GM21786 (cell line): ENCODE measurements around the gene SH3D19.
A peak's percentile ranks its signal among the peaks of the same experiment; 100 is the strongest.

Experiments used
- ATAC-seq: cut with Tn5 transposase; IDR thresholded peaks from one replicate; pipeline ENCODE4 v1.9.1; 2021; ENCODE audit not compliant: unreplicated experiment

The SH3D19 gene

GRCh38 chr4:151325111-151325948 lies at the start of gene SH3D19:
Gene SH3D19 (minus strand): TSS chr4:151325605. CDS start chr4:151325352, 253 bp downstream.
- no peak for ATAC-seq

GRCh38 chr4:151362404-151363164 lies 37.2 kb upstream of the SH3D19 start:
- ATAC-seq: peak; percentile 98

DNA sequence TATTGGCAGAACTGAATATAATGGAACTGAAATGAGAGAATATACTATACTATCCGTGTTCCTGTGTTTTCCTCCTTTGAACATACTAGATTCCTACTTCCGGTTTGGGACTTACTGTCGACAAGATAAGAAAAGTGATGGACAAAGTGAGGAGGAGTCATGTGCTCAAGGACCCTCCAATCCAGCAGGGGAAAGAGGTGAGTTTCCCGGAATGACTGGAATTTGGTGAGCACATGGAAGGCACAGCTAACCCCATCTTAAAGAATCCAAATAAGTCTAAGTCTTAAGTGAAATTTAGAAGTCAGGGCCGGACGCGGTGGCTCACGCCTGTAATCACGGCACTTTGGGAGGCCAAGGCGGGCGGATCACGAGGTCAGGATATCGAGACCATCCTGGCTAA lies 36.6 kb upstream of the SH3D19 start:
- no peak for ATAC-seq

GRCh38 chr4:151361126-151361525 lies 35.7 kb upstream of the SH3D19 start:
- no peak for ATAC-seq

GRCh38 chr4:151359576-151359975 lies 34.2 kb upstream of the SH3D19 start:
- ATAC-seq: no peak

DNA sequence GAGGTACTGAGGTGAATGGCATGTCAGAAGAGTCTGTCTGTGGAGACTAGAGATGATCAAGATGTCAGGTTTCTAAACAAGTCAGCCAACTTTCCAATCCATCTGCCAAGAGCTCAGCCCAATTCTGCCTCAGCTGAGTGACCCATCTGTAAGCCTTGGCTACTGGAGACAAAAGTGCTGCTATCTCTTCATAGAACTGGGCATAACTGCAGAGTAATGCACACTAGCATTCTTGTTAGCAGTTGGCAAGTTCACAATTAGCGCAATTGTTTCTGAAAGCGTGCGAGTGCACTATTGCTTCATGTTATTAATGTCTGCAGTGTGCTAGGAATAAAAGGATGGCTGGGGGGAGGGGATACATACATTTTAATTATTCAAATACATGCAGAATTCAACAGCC lies 32.9 kb upstream of the SH3D19 start:
- ATAC-seq: no peak

DNA sequence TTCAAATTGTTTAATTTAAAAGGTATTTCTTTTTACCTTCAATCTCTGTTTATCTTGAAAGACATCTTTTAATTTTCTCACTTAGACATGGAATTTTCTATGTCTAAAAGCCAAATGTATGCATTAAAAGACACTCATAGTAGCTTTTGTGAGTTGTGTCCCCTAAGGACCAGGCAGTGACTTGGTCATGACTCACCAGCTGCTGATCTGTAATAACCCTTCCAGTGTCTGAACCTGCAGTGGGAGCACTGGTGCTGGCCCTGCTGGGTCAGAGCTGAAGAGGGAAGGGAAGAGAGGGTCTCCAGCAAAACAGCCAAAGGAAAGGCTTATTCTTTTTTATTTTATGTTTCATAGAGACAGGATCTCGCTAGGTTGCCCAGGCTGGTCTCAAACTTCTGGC lies 31.1 kb upstream of the SH3D19 start:
- ATAC-seq: no peak

DNA sequence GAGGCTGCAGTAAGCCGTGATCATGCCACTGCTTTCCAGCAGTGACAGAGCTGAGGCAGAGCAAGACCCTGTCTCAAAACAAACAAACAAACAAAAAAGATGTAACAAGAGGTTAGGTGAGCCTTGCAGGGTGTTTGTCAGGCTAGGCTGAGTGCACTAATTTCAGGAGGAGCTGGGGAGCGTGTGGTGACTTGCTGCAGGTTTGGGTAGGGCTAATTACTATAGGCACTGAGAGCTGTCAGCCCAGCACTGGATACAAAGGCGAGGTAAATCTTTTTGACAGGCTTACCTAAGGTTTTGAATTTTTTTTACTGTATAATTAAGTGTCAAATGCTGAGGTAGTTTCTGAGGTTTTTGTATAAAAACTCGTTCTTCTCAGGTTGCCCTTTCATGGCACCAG lies 29.8 kb upstream of the SH3D19 start:
- ATAC-seq: no peak

- ATAC-seq: no peak
Observed at GRCh38 chr4:151347490-151348235, 22.3 kb upstream of the SH3D19 start.

DNA sequence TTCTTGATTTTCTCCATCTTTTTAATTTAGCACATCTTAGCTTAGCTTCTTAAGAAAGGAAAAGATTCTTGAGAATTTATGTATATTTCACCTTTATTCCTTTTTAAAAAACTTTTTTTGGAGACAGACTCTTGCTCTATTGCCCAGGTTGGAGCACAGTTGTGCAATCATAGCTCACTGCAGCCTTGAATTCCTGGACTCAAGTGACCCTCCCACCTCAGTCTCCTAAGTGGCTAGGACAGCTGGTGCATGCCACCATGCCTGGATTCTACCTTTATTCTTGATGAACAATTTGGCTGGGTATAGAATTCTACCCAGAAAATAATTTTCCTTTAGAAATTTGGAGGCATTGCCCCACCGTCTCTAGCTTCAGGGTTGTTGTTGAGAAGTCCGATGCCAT lies 19.5 kb upstream of the SH3D19 start:
- no peak for ATAC-seq

DNA sequence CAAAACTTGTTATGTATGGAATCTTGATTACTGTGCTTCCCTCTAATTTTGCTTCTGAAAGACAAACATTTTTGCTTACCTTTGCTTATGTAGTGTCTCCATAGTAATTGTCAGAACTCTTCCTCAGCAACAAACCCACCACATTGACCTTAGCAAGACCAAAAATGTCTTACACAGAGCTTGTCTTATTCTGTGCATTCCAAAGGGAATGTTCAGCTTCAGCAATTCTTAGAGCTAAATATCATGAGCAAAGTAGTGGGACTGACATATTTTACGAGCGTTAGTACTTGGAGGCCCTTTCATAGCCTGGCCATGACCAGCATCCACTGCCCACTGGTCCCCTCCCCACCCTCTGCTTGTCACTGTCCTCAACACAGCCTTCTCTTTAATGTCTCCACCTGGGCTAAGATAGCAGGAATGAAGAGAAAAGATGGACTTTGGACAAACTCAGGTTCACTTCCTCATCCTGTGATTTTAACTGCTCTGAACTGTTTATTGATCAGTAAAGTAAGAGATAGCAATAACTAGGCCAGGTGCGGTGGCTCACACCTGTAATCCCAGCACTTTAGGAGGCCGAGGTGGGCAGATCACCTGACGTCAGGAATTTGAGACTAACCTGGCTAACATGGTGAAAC lies 15.5 kb upstream of the SH3D19 start:
- ATAC-seq: no peak

DNA sequence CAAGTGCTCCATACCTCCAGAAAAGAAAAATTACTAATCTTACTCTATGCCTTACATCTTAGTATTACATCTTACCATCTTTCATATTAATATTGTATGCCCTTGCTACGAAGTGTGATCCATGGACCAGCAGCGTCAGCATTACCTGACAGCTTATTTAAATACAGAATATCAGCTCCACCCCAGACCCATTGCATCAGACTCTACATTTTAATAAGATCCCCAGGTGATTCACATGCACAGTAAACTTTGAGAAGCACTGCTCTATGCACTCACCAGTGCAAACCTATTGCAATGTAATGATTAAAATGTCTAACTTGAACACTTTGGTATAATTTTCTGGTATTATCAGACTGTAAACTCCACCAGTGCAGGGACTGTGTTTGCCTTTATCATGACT lies 14.1 kb upstream of the SH3D19 start:
- no peak for ATAC-seq

DNA sequence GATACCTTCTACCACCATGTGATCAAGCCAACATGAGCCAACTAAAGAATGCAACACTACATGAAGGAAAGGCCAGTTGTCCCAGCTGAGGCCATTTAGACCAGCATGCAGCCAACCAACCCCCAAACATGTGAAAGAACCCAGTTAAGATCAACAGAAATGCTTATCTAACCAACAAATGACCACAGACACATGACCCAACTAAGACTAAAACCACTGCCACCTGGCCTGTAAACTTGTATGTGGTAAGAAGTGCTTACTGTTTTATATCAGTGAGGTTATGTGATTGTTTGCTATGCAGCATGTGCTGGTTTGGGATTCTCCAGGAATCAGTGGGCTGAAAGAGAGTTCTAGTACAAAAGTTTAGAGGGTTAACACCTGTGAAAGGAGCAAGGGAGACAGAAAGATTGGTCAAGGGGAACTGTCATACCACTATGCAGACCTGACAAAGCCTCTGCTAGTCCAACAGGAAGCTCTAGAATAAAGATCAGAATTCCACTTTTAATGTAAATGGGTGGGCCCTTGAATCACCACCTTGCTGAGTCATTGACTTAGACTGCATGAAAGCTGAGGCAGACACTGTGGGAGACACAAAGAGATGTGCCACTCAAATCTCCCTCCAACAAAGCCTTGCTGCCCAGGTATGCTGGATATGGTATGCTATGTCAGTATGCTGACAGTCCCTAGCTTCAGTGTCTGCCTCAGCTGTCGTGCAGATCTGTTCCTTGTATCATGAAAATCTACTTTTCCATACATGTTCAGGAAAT lies 6.1 kb upstream of the SH3D19 start:
- ATAC-seq: no peak

- no peak for ATAC-seq
Observed at GRCh38 chr4:151329217-151330007, 4.0 kb upstream of the SH3D19 start.

DNA sequence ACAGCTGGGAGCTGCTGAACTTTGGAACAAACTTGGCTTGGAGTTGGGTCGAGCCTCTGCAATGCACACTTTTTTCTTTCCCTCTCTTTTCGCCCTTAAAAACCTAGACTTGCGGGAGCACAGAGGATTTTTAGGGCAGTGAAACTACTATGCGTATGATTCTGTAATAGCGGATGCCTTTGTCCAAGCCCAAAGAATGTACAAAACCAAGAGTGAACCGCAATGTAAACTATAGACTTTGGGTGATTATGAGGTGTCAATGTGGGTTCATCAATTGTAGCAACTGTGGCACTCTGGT lies 493 bp upstream of the SH3D19 start:
- no peak for ATAC-seq

- no peak for ATAC-seq
Observed at GRCh38 chr4:151324752-151325110, 674 bp downstream of the SH3D19 start.

DNA sequence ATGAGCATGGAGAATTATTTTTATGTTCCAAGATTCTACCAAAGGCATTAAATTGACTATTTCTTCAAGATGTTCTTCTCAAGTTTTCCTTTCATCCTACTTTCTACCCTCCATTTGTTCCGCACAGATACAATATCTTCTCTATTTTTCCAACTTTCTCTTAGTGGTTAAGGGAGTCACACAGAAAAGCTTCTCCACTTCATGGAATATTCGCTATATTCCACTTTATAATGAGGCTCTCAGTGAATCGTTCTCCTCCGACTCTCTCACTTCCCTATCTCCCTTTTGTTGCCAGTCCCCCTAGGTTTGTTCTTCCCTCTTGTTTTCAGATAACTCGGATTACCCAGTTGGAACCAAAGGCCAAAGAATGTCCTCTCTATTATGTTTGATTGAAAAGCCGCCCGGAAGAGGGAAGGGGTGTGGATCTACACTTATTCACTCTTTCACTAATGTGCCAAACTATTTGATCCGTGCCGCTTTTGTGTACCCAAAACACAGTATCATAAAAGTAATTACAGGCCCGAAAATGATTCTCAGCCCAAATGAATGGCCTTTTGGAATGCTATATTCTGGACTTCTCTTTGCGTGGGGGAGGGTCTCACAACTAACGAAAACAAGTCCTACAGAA lies 1.2 kb downstream of the SH3D19 start:
- no peak for ATAC-seq

- ATAC-seq: no peak
Observed at GRCh38 chr4:151323667-151324066, 1.7 kb downstream of the SH3D19 start.

DNA sequence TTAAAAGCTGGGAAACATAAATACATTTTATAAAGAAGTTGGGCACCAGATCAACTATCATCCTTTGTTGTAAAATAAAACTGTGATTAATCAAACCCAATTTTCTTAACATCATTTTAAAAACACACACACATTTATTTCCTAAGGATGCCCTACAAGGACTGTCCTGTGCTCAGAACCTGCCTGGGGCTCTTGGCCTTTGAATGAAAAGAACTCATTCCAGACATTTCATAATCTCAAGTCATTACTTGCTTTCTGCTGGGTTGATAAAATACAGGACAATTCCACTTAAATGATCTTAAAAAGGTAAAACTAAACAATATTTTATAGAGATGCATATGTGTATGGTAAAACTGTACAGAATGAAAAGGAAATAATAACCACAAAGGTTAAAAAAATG lies 2.8 kb downstream of the SH3D19 start:
- no peak for ATAC-seq
